Hepatocyte (in vitro differentiated cells): Measurements from ENCODE around the gene QRICH1. TPM values are rescaled to one million over a fixed set of nuclear protein-coding genes. Genes with fewer than 3 reads are reported as not detected.

Experiments used
- DNase-seq: peaks from one replicate; pipeline ENCODE4 v3.0.0-alpha.2; 2016; ENCODE audit warnings: low spot score
- H2AFZ ChIP-seq: fragments of 200-600 bp; sonication (generic); 2 replicates; pipeline ENCODE4 v1.6.0; 2016; ENCODE audit warnings: antibody characterized with exemption, mild to moderate bottlenecking
- H3K27ac ChIP-seq: fragments of 200-600 bp; sonication (generic); 2 replicates; pipeline ENCODE4 v1.5.1; 2016; ENCODE audit warnings: mild to moderate bottlenecking
- H3K27me3 ChIP-seq: fragments of 200-600 bp; sonication (generic); 2 replicates; pipeline ENCODE4 v1.6.1; 2016
- H3K36me3 ChIP-seq: fragments of 200-600 bp; sonication (generic); replicated peaks from 2 replicates; pipeline ENCODE4 v1.5.1; 2016; ENCODE audit warnings: low read depth; ENCODE audit not compliant: insufficient read depth
- H3K4me1 ChIP-seq: fragments of 200-600 bp; sonication (generic); 2 replicates; pipeline ENCODE4 v1.5.1; 2016; ENCODE audit warnings: mild to moderate bottlenecking, moderate library complexity; ENCODE audit not compliant: insufficient read depth
- H3K4me2 ChIP-seq: fragments of 200-600 bp; sonication (generic); 2 replicates; pipeline ENCODE4 v1.6.0; 2016
- H3K4me3 ChIP-seq: fragments of 200-600 bp; sonication (generic); 2 replicates; pipeline ENCODE4 v1.5.1; 2016; ENCODE audit warnings: mild to moderate bottlenecking
- H3K79me2 ChIP-seq: fragments of 200-600 bp; sonication (generic); 2 replicates; pipeline ENCODE4 v1.6.0; 2017; ENCODE audit warnings: mild to moderate bottlenecking
- H3K9me2 ChIP-seq: fragments of 200-600 bp; sonication (generic); replicated peaks from 2 replicates; pipeline ENCODE4 v1.6.0; 2017; ENCODE audit warnings: mild to moderate bottlenecking; ENCODE audit not compliant: insufficient read depth
- H3K9me3 ChIP-seq: fragments of 200-600 bp; sonication (generic); 2 replicates; pipeline ENCODE4 v1.5.1; 2016; ENCODE audit warnings: low read depth, mild to moderate bottlenecking
- H4K20me1 ChIP-seq: fragments of 200-600 bp; sonication (generic); 2 replicates; pipeline ENCODE4 v1.6.0; 2016; ENCODE audit warnings: mild to moderate bottlenecking; ENCODE audit not compliant: insufficient read depth, poor library complexity, severe bottlenecking
- CTCF ChIP-seq: fragments of 200-600 bp; sonication (generic); IDR thresholded peaks from 2 replicates; pipeline ENCODE4 v1.5.1; 2016; ENCODE audit warnings: antibody characterized with exemption, mild to moderate bottlenecking; ENCODE audit not compliant: poor library complexity
- EZH2 ChIP-seq: fragments of 200-600 bp; sonication (generic); IDR thresholded peaks from 2 replicates; pipeline ENCODE4 v1.6.1; 2016; ENCODE audit warnings: antibody characterized with exemption, mild to moderate bottlenecking, borderline replicate concordance
- EZH2phosphoT487 ChIP-seq: fragments of 200-600 bp; sonication (generic); IDR thresholded peaks from one replicate; pipeline ENCODE4 v1.6.1; 2018; ENCODE audit warnings: antibody characterized with exemption, mild to moderate bottlenecking, low read depth, moderate library complexity; ENCODE audit not compliant: unreplicated experiment, severe bottlenecking
- WGBS: methylation state at CpG from one replicate; pipeline ENCODE4 v1.1.6; 2016; ENCODE audit warnings: low lambda C conversion rate; ENCODE audit errors: missing lambda C conversion rate; 5-methylcytosine and 5-hydroxymethylcytosine counted together
- polyA plus RNA-seq: library from polyadenylated mRNA; unstranded; fragments of >200 nt; fragmentation: Nextera tagmentation; extraction: Ambion mirVana; gene quantifications from 2 replicates; pipeline ENCODE4 v1.2.1, GENCODE V29; 2016
- total RNA-seq: library from RNA; depleted of rRNA; stranded (reverse); fragments of >200 nt; gene quantifications from 2 replicates; pipeline ENCODE4 v1.2.3, GENCODE V29; 2014

The QRICH1 gene
- total and polyA plus RNA-seq, 2 experiments from 2014 or later, result 42.6 to 79.9 TPM

DNA sequence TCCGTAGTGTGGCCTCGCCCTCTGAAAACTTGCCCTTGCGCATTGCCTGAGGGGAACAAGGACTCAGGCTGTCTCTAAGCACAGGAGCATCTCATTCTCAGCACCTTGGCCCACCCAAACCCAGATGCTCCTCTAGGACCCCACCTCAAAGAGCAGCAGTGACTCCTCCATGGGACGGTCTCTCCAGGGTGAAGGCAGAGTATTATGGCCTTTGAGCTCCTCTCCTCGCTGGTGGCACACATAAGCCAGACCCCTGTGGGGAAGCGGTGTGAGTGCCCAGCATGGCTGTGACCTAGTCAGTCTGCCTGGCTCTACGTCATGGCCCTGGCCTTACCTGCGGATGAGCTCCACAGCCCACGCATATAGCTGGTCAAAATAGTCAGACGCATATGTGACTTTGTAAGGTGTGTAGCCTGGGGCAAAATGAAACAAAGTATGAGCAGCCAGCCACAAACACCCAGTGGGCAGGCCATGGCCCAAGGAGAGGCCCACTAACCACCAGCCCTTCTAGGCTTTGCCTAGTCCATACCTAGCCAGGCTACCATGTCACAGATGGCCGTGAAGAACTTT, 6.3 kb upstream of the QRICH1 start:
- no peak overlapping the region for H3K4me2 ChIP-seq
- no peaks in the 10 kb centered on the region for H3K27me3 ChIP-seq
- 95% methylated on average over 11 of the region's 11 CpGs for WGBS
- no peaks in the 10 kb centered on the region for H3K9me3 ChIP-seq
- H3K4me1 ChIP-seq, result peaks cover 6% of the 10 kb centered on the region
- no peak overlapping the region for H2AFZ ChIP-seq
- no peak overlapping the region for H3K4me3 ChIP-seq
- H3K79me2 ChIP-seq, result peaks cover 20% of the 10 kb centered on the region
- H3K27ac ChIP-seq, result no peak overlapping the region
- TF ChIP-seq EZH2phosphoT487 (no peak), CTCF (no peak), EZH2 (no peak)
- H3K9me2 ChIP-seq, result no peaks in the 10 kb centered on the region
- H3K36me3 ChIP-seq, result no peaks in the 10 kb centered on the region
- no peak for DNase-seq
- no peaks in the 10 kb centered on the region for H4K20me1 ChIP-seq

DNA sequence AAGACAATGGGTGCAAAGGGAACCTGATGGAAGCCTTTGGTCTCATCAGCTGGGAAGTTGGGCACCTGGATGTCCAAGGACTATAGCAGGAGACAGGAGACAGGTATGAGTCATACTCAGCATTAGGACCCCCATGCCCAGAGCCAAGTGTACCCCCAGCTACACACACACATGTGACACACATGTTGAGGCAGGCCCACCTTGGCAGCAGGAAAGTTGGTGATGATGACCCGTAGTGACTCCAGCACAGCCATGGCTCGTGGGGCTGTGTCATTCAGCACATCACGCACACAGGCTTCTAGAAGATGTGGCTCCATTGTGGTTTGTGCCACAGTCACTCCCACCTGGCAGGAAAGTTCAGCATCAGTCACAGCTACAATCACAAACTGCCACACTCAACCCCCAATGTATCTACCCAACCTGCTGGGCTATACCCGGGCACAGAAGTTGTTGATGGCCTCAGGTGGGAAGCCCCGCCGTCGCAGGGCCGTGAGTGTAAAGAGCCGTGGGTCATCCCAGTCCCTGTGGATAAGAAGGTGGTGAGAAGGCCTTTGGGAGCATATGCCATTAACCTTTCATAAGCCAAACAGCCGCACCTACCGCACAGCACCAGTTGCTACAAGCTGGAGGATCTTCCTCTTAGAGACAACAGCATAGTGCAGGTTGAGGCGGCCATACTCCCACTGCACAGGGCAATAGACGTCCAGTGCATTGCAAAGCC, 5.2 kb upstream of the QRICH1 start:
- Histone ChIP-seq H3K36me3 (no peaks in the 10 kb centered on the region), H2AFZ (no peak overlapping the region), H3K9me3 (no peaks in the 10 kb centered on the region), H3K27ac (no peak overlapping the region), H4K20me1 (no peaks in the 10 kb centered on the region), H3K4me2 (no peak overlapping the region), H3K4me1 (peaks cover 12% of the 10 kb centered on the region), H3K9me2 (no peaks in the 10 kb centered on the region), H3K27me3 (no peaks in the 10 kb centered on the region), H3K79me2 (peaks cover 17% of the 10 kb centered on the region), H3K4me3 (no peak overlapping the region)
- TF ChIP-seq EZH2, result no peak
- no peak for TF ChIP-seq EZH2phosphoT487
- no peak for TF ChIP-seq CTCF
- WGBS, result 92% methylated on average over 13 of the region's 13 CpGs
- no peak for DNase-seq

- H3K36me3 ChIP-seq, result no peaks in the 10 kb centered on the region
These were observed 4.6 kb upstream of the QRICH1 start for GRCh38 chr3:49098429-49098828.

More at GRCh38 chr3:49098429-49098828, 4.6 kb upstream of the QRICH1 start:
- 85% methylated on average over 5 of the region's 5 CpGs for WGBS
- DNase-seq, result no peak
- H3K27ac ChIP-seq, result no peak overlapping the region
- H3K4me3 ChIP-seq, result no peak overlapping the region
- no peak for TF ChIP-seq CTCF
- no peak for TF ChIP-seq EZH2phosphoT487
- TF ChIP-seq EZH2, result no peak
- H3K9me2 ChIP-seq, result no peaks in the 10 kb centered on the region
- H3K27me3 ChIP-seq, result no peaks in the 10 kb centered on the region
- no peak overlapping the region for H2AFZ ChIP-seq
- H3K4me2 ChIP-seq, result no peak overlapping the region
- peaks cover 8% of the 10 kb centered on the region for H3K4me1 ChIP-seq
- peaks cover 11% of the 10 kb centered on the region for H3K79me2 ChIP-seq
- H4K20me1 ChIP-seq, result no peaks in the 10 kb centered on the region
- no peaks in the 10 kb centered on the region for H3K9me3 ChIP-seq
